Endothelial cell of umbilical vein (primary cell): ENCODE data around the gene AMH. TPM values are rescaled to one million over a fixed set of nuclear protein-coding genes. Genes with fewer than 3 reads are reported as not detected.

Experiments
- BruUV-seq: library from RNA; stranded (reverse); fragments of 400-500 nt; replicated peaks from 2 replicates; lab custom pipeline; 2021; lab: Mats Ljungman, UMichigan
- CTCF ChIA-PET: fragments of 300-600, 350-600 bp; sonication (Branson Sonifier 250); formaldehyde crosslinking; loops from one replicate; lab custom pipeline; 2021; ENCODE audit warnings: antibody characterized with exemption, inconsistent platforms; lab: Charles Lee
- POLR2A ChIA-PET: fragments of 300-600, 350-600 bp; sonication (Branson Sonifier 250); formaldehyde crosslinking; loops from one replicate; lab custom pipeline; 2021; ENCODE audit warnings: antibody characterized with exemption, inconsistent platforms; lab: Charles Lee
- DNase-seq: peaks from one replicate; pipeline ENCODE4 v3.0.0-alpha.2; 2011; ENCODE audit warnings: low read depth, low spot score
- FAIRE-seq: peaks from 2 replicates; lab custom pipeline; 2011; peaks lifted over from hg19 to GRCh38; lab: Jason Lieb, UNC
- H2AFZ ChIP-seq: 2 replicates; pipeline ENCODE4 v1.6.0; 2012; ENCODE audit warnings: low read depth, low read length, control low read depth, inconsistent platforms
- H3K27ac ChIP-seq: 2 replicates; pipeline ENCODE4 v1.5.1; 2011; ENCODE audit warnings: low read depth, mild to moderate bottlenecking, control low read depth, low read length, moderate library complexity; ENCODE audit not compliant: insufficient read depth
- H3K27me3 ChIP-seq, 2 experiments: 2 replicates each; pipeline versions ENCODE4 v1.6.0 to v1.6.1; 2011; ENCODE audit warnings: low read length in 2 of 2, mixed read lengths in 1 of 2; ENCODE audit not compliant: control insufficient read depth in 2 of 2, insufficient read depth in 2 of 2
- H3K36me3 ChIP-seq, 2 experiments: 2 replicates in 1 of 2; 3 replicates in 1 of 2; pipeline ENCODE4 v1.5.1; 2011; ENCODE audit warnings: low read length in 2 of 2, mild to moderate bottlenecking in 1 of 2, moderate library complexity in 1 of 2; ENCODE audit not compliant: control insufficient read depth in 2 of 2, insufficient read depth in 2 of 2; ENCODE audit errors: extremely low read depth in 1 of 2
- H3K4me1 ChIP-seq: 3 replicates; pipeline ENCODE4 v1.5.1; 2011; ENCODE audit warnings: mild to moderate bottlenecking, low read length; ENCODE audit not compliant: control insufficient read depth, insufficient read depth; ENCODE audit errors: extremely low read depth
- H3K4me2 ChIP-seq: 2 replicates; pipeline ENCODE4 v1.6.1; 2011; ENCODE audit warnings: low read length, control low read depth, mixed read lengths; ENCODE audit not compliant: insufficient read depth
- H3K4me3 ChIP-seq, 3 experiments: fragments of 200-600 bp in 1 of 3; sonication (generic), shearing (Covaris generic) in 1 of 3; replicated peaks in 1 of 3; 2 replicates each; pipeline ENCODE4 v1.5.1; 2011 to 2016; ENCODE audit warnings: control low read depth in 3 of 3, low read length in 3 of 3, mild to moderate bottlenecking in 2 of 3, inconsistent platforms in 1 of 3, low read depth in 1 of 3, moderate library complexity in 1 of 3; ENCODE audit not compliant: insufficient read depth in 1 of 3
- H3K79me2 ChIP-seq: 2 replicates; pipeline ENCODE4 v1.6.0; 2012; ENCODE audit warnings: low read length, inconsistent platforms; ENCODE audit not compliant: control insufficient read depth, insufficient read depth
- H3K9ac ChIP-seq: replicated peaks from 2 replicates; pipeline ENCODE3; 2011; ENCODE audit warnings: low read length, control low read depth; ENCODE audit not compliant: insufficient read depth; ENCODE audit errors: extremely low read depth
- H3K9me1 ChIP-seq: replicated peaks from 3 replicates; pipeline ENCODE4 v1.6.0; 2011; ENCODE audit warnings: mild to moderate bottlenecking, low read length; ENCODE audit not compliant: control insufficient read depth, insufficient read depth; ENCODE audit errors: extremely low read depth
- H3K9me3 ChIP-seq: replicated peaks from 2 replicates; pipeline ENCODE4 v1.5.1; 2012; ENCODE audit warnings: low read length, inconsistent platforms; ENCODE audit not compliant: control insufficient read depth, insufficient read depth
- H4K20me1 ChIP-seq: replicated peaks from 2 replicates; pipeline ENCODE3; 2011; ENCODE audit warnings: mild to moderate bottlenecking, low read length; ENCODE audit not compliant: control insufficient read depth, insufficient read depth; ENCODE audit errors: extremely low read depth
- EZH2 ChIP-seq: IDR thresholded peaks from 2 replicates; pipeline ENCODE4 v1.6.1; 2012; ENCODE audit warnings: borderline replicate concordance, low read depth, mild to moderate bottlenecking, moderate library complexity, low read length, inconsistent platforms; ENCODE audit not compliant: severe bottlenecking
- FOS ChIP-seq: IDR thresholded peaks from 2 replicates; pipeline ENCODE4 v1.6.1; 2011; ENCODE audit warnings: mild to moderate bottlenecking, low read length, moderate library complexity, borderline replicate concordance; ENCODE audit not compliant: insufficient read depth
- GATA2 ChIP-seq: IDR thresholded peaks from 2 replicates; pipeline ENCODE4 v1.7.0; 2011; ENCODE audit warnings: low read depth, mild to moderate bottlenecking, moderate library complexity, mixed read lengths, low read length; ENCODE audit not compliant: insufficient read length, insufficient read depth
- JUN ChIP-seq: IDR thresholded peaks from 2 replicates; pipeline ENCODE4 v1.6.1; 2011; ENCODE audit warnings: borderline replicate concordance, low read depth; ENCODE audit not compliant: insufficient read length, insufficient read depth
- MYC ChIP-seq: IDR thresholded peaks from one replicate; pipeline ENCODE4 v1.6.1; 2011; ENCODE audit warnings: mild to moderate bottlenecking, low read depth, low read length
- POLR2A ChIP-seq: IDR thresholded peaks from 2 replicates; pipeline ENCODE4 v1.6.1; 2012; ENCODE audit warnings: low read depth, mild to moderate bottlenecking, control low read depth, low read length
- POLR2AphosphoS5 ChIP-seq: IDR thresholded peaks from 2 replicates; pipeline ENCODE4 v1.6.1; 2012; ENCODE audit warnings: low read depth, mild to moderate bottlenecking, control low read depth, low read length, moderate library complexity; ENCODE audit not compliant: insufficient read depth
- dilution Hi-C: fragments of 300-500 bp; cut with MboI; formaldehyde crosslinking; loops from one replicate; pipeline ENCODE4 v1.15.0; 2019; ENCODE audit warnings: low sequenced_read_pairs; ENCODE audit not compliant: extremely low pct_ligation_motif_present
- intact Hi-C: fragments of 100-400 bp; cut with micrococcal nuclease; formaldehyde crosslinking; loops from one replicate; pipeline ENCODE4 v1.10.0; 2022
- polyA plus RNA-seq, 4 experiments: library from polyadenylated mRNA; depleted of rRNA in 3 of 4; stranded (reverse) in 3 of 4; unstranded in 1 of 4; fragments of >200 nt; gene quantifications; 2 replicates each; pipeline versions ENCODE4 v1.2.1 to v1.2.3, GENCODE V29; 2011 to 2012; ENCODE audit warnings: missing spikeins in 1 of 4
- total RNA-seq: library from RNA; stranded (reverse); gene quantifications from 2 replicates; pipeline ENCODE4 v1.2.3, GENCODE V29; 2021
- TF ChIP-seq, protein P1 (sequence below), 2 donors: IDR thresholded peaks; 1 replicate in 1 of 2; 2 replicates in 1 of 2; pipeline ENCODE4 v1.5.1; 2011; ENCODE audit warnings: low read length in 2 of 2, mild to moderate bottlenecking in 2 of 2, moderate library complexity in 2 of 2, control low read depth in 1 of 2, inconsistent platforms in 1 of 2, low read depth in 1 of 2; ENCODE audit not compliant: insufficient read depth in 1 of 2; ENCODE audit errors: extremely low read depth in 1 of 2
- TF ChIP-seq, protein P2 (sequence below): IDR thresholded peaks from 2 replicates; pipeline ENCODE4 v1.6.1; 2011; ENCODE audit not compliant: insufficient read depth, insufficient read length

AMH gene
- total and polyA plus RNA-seq, 2 donors (not counting 3 experiments of a cell fraction or from before 2014, with no cell fraction given) = 3.3 to 9.6 TPM

- Histone ChIP-seq H3K9ac (peak overlapping the region; percentile 90), H3K9me1 (no peaks in the 10 kb centered on the region), H3K79me2 (peaks cover 47% of the 10 kb centered on the region), H3K27ac (peak overlapping the region; percentile 57), H3K4me2 (no peak overlapping the region), H3K27me3 (no peaks in the 10 kb centered on the region), H4K20me1 (no peaks in the 10 kb centered on the region), H3K9me3 (no peaks in the 10 kb centered on the region), H3K4me3 (peak overlapping the region; percentile 66 to 95 (median 92)), H3K4me1 (peaks cover 38% of the 10 kb centered on the region), H3K36me3 (peaks cover 2 to 11% of the 10 kb centered on the region in 2 experiments), H2AFZ (no peak overlapping the region)
- TSS peak; percentile 82 for BruUV-seq
- CTCF ChIA-PET = interaction anchor here (3.3 kb wide), 1 partner anchor 30 kb away, joined by 17 read pairs; no protein-coding TSS in a partner anchor
- intact Hi-C loops (loop anchor here (1.0 to 5.0 kb wide), 3 partner anchors 33 to 343 kb away; partner anchors contain the start of genes PLEKHJ1 and SF3A2), dilution Hi-C loops (no loop called here)
- DNase-seq = peak; percentile 95
- FAIRE-seq = peak; percentile 95
- POLR2A ChIA-PET = interaction anchor here (0.7 to 0.8 kb wide), 2 partner anchors 10 to 30 kb away, joined by 3 read pairs; no protein-coding TSS in a partner anchor
- TF ChIP-seq MYC = no peak
- TF ChIP-seq GATA2 = no peak
- TF ChIP-seq POLR2A = peak; percentile 99
- TF ChIP-seq, protein P1, sequence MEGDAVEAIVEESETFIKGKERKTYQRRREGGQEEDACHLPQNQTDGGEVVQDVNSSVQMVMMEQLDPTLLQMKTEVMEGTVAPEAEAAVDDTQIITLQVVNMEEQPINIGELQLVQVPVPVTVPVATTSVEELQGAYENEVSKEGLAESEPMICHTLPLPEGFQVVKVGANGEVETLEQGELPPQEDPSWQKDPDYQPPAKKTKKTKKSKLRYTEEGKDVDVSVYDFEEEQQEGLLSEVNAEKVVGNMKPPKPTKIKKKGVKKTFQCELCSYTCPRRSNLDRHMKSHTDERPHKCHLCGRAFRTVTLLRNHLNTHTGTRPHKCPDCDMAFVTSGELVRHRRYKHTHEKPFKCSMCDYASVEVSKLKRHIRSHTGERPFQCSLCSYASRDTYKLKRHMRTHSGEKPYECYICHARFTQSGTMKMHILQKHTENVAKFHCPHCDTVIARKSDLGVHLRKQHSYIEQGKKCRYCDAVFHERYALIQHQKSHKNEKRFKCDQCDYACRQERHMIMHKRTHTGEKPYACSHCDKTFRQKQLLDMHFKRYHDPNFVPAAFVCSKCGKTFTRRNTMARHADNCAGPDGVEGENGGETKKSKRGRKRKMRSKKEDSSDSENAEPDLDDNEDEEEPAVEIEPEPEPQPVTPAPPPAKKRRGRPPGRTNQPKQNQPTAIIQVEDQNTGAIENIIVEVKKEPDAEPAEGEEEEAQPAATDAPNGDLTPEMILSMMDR (IDR thresholded peaks at IDR 0.05; ENCODE audit: extremely low read depth in 1 of 2, insufficient read depth in 1 of 2, low read depth in 1 of 2, low read length in 2 of 2) = no peak
- TF ChIP-seq EZH2 = no peak
- no peak for TF ChIP-seq JUN
- TF ChIP-seq POLR2AphosphoS5 = peak; percentile 99
- TF ChIP-seq, protein P2, sequence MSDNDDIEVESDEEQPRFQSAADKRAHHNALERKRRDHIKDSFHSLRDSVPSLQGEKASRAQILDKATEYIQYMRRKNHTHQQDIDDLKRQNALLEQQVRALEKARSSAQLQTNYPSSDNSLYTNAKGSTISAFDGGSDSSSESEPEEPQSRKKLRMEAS = peak; percentile 17
- no peak for TF ChIP-seq FOS
Observed at GRCh38 chr19:2269244-2270156, 20.4 kb downstream of the AMH start.
